KG1 (cell line): Measurements from ENCODE around the gene SPOP.
A peak's percentile ranks its signal among the peaks of the same experiment; 100 is the strongest.
"Not testable (repeated sequence)": the region's sequence is repeated elsewhere in the genome, so short reads cannot be mapped to it uniquely, and the experiment has no call there.

Source experiments
- DNase-seq: peaks from one replicate; lab custom pipeline; 2025; lab: John Stamatoyannopoulos, UW

The SPOP gene

DNA sequence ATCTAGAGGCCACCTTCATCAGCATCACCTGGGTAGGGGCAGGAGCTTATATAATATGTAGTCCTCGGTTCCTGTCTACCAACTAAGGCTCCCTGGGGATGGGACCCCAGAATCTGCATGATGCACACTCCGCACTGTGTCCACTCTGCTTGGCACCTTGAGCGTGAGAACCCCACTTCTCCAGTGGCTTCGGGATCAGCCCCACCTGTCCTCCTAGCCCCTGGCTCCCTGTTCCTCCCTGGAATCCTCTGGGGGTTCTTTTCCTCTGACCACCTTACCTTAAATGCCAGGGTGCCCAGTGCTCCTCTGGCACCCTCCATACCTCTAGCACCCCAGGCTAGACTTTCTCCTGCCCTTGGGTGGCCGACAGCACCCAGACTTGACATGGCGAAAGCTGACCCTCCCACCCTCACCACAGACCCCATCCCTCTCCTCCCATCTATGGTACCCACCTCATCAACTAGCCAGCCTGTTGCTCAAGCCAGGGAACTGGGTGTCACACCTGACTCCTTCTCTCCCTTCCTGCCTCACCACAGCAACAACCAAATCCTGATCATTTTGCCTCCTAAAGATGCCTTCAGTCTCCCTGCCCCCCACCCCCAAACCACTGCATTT is 105.0 kb downstream of the SPOP start:
- DNase-seq, result no peak

DNA sequence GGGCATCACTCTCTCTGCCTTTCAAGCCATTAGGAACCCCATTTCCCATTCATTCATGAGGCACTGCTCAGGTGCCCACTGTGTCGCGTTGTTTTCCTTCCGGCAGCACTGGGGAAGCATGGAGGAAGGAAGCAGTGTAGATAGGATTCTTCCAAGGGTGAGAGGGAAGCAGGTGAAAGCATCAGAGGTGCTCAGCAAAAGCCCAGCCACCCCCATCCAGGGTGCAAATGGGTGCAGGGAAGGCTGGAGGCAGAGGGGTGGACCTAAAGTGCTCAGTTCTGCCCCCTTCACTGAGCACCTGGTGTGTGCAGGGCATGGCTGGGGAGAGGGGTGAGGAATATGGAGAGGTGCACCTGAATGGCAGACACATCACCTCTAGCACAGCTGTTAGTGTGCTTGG is 105.7 kb downstream of the SPOP start:
- no peak for DNase-seq

GRCh38 chr17:49571764-49572163 is 106.1 kb downstream of the SPOP start:
- DNase-seq, result no peak

DNA sequence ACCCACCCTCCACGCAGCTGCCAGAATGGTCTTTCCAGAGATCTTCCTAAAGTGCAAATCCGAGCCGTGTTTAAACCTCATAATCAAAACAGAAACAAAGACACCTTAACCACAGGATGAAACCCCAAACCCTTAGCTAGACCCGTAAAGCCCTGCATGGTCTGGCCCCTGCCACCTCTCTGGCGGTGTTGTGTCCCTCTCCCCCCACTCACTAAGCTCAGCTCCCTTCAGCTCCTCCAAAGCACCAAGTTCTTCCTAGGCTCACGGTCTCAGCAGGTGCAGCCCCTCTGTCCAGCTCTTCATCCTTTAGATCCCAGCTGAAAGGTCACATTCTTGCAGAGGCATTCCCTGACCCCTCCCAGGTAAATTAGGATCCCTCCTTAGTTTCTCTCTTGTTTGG is 106.6 kb downstream of the SPOP start:
- no peak for DNase-seq

DNA sequence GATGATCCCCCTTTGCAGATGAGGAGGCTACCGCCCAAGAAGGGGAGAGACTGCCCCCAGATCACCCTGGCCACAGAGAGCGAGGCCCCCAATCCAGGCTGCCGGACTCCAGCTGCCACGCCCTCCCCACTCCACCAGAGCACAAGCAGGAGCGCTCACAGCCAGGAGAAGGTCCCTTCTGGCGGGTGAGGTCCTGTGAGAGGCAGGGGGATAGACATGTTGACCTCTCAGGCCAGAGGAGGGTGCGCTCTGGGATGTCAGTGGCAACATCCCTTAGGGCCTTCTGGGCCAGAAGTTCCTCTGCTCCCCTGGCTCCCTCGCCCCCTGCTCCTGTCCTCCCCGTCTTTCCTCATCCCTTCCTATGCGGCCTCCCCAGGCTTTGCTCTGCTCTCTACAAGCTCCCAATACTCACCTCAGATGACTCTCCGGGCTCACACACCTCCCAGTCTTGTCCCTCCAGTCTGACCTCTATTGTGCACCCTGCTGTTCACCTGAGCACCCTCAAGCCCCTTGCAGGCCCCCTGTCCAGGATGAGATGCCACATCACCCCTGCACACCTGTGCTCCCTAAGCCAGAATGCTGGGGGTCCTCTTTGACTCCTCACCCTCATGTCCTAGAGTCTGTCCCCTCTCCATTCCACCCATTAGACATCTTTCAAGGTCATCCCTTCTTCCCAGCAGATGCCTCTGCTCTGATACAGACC is 107.2 kb downstream of the SPOP start:
- DNase-seq, result no peak

DNA sequence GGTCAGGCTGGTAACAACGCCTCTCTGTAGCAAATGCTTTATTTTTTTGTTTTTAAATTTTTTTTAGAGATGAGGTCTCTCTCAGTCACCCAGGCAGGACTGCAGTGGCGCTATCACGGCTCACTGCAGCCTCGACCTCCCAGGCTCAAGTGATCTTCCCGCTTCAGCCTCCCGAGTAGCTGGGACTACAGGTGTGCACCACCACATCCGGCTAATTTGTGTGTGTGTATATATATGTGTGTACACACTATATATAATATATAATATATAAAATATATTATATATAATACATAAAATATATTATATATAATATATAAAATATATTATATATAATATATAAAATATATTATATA is 109.2 kb downstream of the SPOP start:
- not testable (repeated sequence) for DNase-seq

DNA sequence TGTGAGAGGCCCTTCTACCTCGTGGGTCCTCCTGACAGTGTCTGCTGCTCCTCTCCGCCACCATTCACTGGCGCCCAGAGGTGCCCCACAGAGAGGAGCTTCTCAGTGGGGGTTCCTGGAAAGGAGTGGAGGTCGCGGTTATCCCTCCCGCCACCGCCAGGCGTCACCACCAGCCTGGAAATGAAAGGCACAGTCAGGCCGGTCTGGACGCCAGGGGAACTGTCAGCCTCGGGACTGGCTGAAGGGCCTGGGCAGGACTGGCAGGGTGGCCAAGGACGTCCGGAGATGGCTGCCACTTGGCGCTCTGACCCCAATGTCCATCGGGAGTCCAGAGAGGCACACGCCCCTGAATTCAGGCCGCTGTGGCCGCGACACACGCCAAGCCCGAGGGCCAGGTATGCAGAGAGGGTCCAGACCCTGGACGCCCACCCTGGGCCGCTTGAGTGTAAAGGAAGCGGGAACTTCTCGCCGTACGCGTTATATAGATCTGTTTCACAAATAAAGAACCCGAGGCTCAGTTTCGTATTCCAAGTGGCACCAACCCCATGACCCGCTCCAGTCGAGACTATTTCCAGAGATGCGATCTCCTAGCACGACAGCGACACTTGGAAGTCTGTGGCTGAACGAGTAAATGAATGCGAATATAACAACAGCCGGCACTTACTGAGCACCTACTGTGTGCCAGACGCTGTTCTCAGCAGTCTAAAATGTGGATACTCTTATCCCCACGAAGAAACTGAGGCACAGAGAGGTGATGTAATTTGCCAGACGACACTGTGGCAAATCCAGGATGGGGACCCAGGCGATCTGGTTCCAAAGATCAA is 109.8 kb downstream of the SPOP start:
- peak; percentile 88 for DNase-seq

GRCh38 chr17:49567104-49567521 is 110.8 kb downstream of the SPOP start:
- no peak for DNase-seq

DNA sequence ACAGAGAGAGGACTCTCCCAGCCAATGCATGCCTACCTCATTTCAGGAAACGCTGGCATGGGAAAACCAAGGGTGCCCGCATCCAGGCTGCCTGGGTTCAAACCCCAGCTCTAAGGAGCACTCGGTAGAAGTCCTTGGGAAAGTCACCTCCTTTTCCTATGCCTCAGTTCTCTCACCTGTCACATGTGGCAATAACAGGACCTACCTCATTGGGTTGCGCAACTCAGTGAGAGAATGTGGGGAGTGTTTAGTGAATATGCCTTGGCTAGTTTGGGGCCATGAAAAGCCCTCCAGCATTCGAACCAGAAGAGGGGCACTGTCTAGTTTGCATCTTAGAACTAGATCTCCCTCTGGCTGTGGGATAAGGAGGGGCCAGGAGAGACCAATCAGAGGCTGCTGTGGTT is 111.2 kb downstream of the SPOP start:
- no peak for DNase-seq

DNA sequence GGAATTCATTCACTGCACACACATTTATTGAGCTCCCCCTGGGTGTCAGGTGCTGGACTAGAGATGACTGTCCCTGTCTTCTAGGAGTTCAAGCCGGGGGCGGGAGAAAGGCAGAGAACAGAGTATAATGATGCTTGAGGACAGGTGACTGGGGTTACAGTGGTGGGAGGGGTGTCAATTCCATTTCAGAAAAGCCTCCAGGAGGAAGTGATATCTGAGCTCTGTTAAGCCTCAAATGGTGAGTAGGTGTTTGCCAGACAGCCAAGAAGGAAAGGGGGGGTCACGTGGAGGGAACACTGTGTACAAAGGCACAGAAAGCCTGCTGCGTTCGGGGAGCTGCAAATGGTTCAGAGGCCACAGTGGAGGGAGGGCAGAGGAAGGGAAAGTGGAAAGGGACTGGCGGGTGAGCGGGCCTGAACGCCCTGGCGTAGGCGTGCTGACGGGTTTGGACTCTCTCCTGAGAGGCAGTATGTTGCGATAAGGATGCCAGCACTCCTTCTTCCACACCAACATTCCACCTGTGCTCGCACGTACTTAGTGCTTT is 111.9 kb downstream of the SPOP start:
- no peak for DNase-seq

- no peak for DNase-seq
These were observed 113.3 kb downstream of the SPOP start for GRCh38 chr17:49564638-49565037.

DNA sequence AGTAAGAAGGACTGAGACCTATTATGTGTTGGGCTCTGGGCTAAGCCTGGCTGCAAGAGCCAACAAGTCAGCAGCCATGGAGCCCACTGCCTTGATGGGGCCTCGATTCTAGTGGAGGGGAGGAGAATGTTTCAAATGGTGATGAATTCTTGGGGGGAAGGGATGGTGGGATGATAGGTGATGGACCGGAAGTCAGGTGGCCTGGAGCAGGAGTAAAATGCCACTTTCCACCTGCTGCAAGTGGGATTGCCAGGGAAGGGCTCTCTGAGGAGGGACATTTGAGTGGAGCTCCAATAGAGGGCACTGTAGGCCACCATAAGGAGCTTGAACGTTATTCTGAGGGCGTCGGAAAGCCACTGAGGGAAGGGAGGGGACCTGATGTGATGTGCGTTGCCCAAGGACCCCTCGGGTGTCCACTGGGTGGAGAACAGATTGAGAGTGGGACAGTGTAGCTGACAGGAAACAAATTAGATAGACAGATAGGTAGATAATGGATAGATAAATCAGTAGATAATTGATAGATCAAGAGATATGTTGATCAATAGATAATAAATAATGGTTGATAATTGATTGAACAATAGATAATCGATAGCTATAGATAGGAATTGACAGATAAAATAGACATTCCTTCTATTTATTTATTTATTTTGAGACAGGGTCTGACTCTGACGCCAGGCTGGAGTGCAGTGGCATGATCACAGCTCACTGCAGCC is 120.4 kb downstream of the SPOP start:
- DNase-seq, result no peak

DNA sequence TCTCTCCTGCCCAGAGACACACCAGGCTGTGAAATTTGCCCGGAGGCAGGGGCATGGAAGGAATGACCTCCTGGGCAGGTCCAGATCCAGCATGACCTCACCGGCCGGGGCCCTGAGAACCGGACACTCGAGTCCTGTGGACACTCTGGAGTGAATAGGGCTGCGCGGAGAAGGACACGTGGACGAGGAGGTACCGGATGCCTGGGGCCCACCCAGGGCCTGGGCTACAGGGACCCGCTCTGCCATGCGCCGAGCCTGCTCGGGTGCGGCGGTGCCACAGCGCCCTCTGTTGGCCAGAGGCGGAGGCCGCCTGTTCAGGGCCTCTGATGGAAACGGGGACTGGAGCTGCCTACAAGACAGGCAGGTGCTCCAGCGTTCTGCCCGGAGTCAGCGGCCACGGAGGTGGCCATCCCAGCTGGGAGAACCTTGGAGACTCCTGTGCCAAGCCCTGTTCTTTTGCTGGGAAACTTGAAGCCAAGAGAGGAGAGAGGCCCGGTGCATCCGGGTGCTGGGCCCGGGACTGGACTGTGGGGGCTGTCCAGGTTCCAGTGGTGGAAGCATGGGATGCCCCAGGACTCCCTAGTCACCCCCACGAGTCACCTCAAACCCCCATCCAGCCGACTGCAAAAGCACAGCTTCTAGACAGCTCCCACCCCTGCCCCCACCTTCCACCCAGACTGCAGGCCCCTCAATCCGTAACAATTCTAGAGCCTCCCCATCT is 121.5 kb downstream of the SPOP start:
- peak; percentile 38 for DNase-seq

DNA sequence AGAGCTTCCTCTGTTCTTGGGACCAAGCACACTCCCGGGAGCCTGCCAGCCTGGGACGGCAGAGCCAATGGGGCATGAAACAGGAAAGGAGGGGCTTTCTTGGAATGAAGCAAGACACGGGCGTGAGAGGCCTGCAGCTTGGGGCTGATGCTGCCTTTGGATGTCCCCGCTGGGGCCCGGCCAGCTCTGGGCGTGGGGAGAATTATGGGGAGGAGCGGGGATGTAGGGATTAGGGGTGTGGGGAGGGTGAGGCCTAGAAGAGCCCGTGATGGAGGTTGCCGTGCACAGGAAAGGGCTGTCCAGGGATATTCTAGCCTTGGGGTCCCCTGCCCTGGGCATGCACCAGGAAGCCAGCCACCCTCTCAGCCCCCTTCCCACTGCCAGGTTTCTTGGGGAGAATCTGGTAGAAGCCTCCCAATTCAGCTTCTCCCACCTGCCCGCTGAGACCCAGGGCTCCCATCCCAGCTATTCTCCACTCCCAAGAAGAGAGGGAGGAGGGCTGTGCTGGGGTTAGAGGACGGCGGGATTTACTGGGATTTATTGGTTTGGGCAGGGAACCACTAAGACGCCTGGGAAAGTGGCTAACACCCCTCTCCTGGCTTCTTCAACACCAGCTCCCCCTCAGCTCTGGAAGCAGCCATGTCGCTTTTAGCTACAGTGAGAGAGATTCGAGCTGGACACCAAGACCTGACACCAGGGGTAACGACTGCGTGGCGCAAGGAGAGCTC is 122.2 kb downstream of the SPOP start:
- DNase-seq, result no peak

DNA sequence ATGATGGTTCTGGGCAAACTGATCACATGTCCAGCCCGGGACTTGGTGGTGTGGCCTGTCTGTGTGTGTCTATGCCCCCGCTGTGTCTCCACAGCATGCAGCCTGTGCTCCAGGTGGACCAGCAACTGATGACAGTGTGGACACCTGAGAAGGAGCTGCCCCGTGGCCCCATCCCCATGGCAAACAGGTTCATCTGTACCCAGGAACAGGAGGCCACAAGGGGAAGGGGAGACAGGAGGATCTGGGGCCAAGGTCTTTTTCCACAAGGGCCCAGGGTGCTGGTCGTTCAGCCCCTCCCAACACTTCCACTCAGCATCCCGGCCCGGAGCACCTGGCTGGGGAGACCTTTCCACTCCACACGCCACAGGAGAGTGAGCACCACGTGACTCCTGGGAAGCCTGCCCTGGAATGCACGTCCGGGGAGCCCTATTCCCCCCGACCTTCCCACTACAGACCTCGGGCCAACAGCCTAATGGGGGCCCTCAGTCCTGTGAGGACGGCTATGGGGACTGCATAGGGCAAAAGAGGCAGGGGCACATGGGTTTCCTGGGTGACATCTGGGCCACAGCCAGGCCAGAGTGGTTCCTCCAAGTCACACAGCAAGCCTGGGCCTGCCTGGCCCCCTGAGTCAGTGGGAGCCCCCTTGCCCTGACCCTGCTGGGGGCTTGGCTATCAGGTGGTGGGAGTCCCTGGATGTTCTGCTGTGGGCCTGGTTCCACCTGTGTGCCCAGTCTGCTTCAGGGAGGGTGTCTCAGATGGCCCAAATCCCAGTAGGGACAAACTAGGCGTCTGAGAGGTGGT is 123.0 kb downstream of the SPOP start:
- DNase-seq, result no peak

- DNase-seq, result no peak
These were observed 124.1 kb downstream of the SPOP start for GRCh38 chr17:49553676-49554335.

DNA sequence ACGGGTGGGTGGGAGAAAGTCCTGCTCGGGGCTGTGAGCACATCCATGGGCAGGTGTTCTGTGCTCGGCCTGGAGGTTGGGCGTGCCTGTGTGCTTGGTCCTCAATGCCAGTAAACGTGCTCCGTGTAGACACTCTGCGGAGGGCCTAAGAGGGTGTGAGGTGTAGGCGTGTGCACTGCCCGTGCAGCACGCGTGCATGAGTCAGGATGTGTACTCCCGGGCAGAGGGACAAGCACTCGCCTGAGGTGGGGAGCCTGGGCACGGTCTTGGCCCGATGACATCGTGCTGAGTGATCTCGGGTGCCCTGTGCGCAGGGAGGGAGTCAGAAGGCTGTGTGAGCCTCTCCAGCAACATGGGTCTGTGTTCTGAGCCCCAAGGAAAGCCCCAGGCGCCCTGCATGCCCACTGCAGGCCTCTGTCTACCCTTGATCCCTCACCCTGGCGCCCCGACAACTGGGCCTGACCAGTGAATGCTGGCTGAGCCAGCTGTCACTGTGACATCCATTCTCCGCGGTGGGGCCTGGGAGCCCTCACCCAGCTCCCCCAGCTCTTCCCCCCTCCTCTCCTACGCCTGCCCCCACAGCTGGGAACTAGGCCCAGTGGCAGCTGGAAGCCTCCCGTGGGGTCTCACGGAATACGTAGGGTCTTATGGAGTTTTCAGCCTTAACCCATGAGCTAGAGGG is 125.7 kb downstream of the SPOP start:
- DNase-seq, result no peak

DNA sequence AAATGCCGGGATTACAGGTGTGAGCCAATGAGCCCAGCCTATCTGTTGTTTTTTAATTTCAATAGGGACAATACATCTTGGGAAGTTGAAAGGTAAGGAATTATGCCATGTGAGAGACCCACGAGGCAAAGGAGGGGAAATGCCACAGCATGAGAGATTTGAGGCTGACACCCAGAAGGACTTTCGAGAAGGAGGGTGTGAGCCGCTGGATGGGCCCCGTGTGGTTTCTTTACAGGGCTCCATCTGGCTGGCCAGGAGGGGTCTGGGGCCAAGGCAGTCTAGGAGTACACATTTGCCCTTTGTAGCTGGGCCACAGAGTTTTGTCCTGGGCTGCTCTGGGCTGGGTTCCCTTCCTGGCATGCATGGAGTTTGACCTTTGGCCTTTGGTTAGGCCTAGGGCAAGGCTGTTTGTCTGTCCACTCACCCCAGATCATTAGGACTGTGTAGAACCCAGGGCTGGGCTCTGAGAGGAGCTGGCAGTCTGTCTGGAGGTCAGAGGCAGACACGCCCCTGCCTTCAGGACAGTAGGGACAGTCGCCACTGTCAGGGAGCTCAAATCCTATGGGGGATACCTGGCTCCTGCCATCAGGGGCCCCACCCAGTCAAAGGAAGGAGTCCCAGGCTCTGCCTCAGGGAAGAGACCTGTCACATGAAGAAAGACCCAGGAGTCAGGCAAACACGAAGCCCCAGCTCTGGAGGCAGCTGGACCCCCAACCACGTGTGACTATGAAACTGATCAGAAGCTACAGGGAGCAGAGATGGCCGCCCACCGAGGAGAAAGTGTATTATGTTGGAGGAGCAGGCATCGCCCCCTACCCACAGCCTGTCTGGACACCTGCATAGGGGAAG is 126.5 kb downstream of the SPOP start:
- no peak for DNase-seq
